Mammary epithelial cell (primary cell): Measurements from ENCODE around the gene UGT1A7.
"Not testable (repeated sequence)": the region's sequence is repeated elsewhere in the genome, so short reads cannot be mapped to it uniquely, and the experiment has no call there.

Source experiments
- CTCF ChIP-seq, 2 donors: IDR thresholded peaks in 1 of 2; conservative IDR thresholded peaks in 1 of 2; 2 replicates each; pipeline ENCODE4 v1.5.1; 2011 to 2012; ENCODE audit warnings: inconsistent platforms in 2 of 2, low read length in 2 of 2, mild to moderate bottlenecking in 2 of 2, control low read depth in 1 of 2, low read depth in 1 of 2; ENCODE audit not compliant: insufficient read depth in 1 of 2; ENCODE audit errors: extremely low read depth in 1 of 2
- EZH2 ChIP-seq: IDR thresholded peaks from 2 replicates; pipeline ENCODE4 v1.6.1; 2012; ENCODE audit warnings: low read length, inconsistent platforms, borderline replicate concordance

- not testable (repeated sequence) for TF ChIP-seq CTCF (conservative IDR thresholded peaks at IDR 0.05 in 1 of 2, IDR thresholded peaks at IDR 0.05 in 1 of 2; ENCODE audit: extremely low read depth in 1 of 2, insufficient read depth in 1 of 2, low read depth in 1 of 2, low read length in 2 of 2); EZH2
Observed at GRCh38 chr2:233700842-233701241, 19.1 kb downstream of the UGT1A7 start.
